Epidermal melanocyte (primary cell): ENCODE measurements around the gene PDLIM4.
A peak's percentile ranks its signal among the peaks of the same experiment; 100 is the strongest.

ENCODE experiments used
- DNase-seq: peaks from one replicate; pipeline ENCODE4 v3.0.0; 2011; ENCODE audit warnings: low spot score; ENCODE audit not compliant: insufficient read length

Gene PDLIM4

DNA sequence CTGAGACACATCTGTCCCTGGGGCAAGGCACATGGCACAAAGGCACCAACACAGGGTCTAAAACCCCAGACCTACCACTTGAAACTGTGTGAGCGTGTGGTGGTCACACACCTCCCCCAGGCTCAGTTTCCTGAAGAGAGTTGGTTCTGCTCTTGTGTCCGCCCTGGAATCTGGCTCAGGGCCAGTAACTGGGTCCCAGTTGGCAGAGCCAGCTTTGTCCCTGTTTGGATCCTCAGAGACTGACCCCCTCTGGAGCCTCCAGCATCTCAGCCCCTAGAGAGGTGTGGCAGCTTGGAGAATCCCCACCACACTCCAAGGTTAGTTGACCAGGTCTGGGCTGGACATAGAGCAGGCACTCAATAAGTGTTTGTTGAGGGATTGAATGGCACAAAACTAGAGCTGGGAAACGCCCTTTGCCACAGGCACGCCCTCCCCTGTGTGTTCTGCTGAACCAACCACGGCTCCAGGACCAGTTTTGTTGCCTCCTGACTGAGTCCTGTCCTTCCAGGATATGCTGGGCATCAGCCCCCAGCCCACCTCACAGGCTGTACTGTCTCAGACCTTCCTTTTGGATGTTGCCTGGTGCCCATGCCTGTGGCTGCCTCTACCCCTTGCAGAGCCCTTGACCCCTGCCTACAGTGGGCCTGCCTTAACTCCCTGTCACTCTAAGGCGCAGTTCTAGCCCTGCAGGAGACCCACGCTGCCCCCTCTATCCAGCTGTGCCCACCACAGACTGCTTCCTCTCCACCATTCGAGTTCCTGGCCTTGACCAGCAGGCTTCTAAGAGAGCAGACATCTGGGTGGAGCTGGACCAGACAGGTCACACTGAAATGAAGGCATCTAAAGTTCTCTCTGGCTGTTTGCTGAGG is 3.8 kb upstream of the PDLIM4 start:
- DNase-seq: no peak

DNA sequence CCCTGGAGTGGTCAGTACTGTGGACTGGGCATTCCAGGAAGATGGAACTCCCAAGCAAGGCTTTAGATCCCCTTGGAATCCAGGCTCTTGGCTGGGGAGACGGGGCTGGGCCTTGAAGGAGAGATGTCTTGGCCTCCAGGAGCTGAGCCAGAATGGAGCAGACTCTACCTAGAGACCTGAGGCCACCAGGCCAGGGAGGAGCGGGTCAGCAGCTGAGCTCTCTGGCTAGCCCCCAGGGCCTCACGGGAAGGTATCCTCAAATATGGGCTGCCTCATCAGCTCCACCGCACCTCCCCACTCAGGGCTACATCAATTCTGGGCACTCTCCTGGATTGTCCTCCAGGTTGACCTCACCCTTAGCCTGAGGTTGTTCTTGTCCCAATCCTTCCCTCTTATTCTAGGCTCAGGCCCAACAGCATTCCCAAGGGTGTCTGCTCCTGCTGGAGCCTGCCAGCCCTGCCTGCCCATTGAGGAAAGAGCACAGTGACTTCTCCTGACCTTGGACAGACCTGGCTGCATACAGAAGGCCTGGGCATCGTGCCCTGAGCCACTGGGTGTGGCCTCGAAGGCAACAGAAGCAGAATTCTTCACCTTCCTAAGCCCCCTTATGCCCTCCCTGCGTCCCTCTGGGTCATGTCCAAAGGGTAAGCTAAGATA is 3.0 kb upstream of the PDLIM4 start:
- DNase-seq: no peak

DNA sequence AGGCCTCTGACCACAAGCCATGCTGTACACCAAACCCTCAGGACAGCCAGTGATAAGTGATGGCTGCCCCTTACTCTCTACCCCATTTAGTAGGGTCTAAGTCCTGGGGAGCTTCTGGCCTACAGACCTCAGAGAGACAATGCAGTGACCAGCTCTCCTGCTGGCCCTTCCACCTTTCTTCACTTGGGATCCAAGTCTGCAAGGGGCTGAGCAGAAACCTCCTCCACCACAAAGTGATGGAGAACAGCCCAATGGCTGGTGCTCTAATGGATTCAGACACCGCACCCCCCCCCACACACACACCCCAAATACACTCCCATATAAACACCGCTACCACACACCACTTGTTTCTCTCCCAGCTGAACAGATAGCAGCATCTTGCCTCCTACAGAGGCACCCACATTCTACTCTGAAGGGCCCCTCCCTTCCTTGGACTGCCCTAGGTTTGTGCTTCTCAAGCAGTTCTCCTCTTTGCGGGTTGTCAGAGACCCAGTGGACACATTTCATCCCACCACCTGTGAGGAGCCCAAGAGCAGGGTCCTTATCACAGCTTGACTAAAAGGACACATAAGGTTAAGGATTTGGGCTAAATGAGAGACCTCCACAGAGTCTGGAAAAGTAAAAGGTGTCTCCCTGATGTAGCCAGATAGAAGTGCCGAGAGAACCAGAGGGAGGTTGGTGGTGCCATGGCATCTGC is 1.3 kb upstream of the PDLIM4 start:
- no peak for DNase-seq

DNA sequence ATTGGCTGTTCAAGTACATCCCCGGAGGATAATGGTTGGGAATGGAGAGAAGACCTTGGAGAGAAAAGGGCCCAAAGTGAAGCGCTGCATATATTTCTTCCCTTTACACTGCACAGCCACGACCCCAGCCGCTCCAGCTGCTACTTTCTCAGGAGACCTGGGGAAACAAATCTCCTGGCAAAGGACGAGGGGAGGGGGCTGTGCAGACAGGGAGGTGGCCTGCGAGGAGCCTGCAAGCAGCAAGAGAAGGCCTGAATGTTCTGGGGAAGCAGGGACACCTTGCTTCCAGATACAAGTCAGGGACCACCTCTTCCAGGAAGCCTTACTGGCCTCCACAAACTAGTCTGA is 739 bp upstream of the PDLIM4 start:
- DNase-seq: no peak

DNA sequence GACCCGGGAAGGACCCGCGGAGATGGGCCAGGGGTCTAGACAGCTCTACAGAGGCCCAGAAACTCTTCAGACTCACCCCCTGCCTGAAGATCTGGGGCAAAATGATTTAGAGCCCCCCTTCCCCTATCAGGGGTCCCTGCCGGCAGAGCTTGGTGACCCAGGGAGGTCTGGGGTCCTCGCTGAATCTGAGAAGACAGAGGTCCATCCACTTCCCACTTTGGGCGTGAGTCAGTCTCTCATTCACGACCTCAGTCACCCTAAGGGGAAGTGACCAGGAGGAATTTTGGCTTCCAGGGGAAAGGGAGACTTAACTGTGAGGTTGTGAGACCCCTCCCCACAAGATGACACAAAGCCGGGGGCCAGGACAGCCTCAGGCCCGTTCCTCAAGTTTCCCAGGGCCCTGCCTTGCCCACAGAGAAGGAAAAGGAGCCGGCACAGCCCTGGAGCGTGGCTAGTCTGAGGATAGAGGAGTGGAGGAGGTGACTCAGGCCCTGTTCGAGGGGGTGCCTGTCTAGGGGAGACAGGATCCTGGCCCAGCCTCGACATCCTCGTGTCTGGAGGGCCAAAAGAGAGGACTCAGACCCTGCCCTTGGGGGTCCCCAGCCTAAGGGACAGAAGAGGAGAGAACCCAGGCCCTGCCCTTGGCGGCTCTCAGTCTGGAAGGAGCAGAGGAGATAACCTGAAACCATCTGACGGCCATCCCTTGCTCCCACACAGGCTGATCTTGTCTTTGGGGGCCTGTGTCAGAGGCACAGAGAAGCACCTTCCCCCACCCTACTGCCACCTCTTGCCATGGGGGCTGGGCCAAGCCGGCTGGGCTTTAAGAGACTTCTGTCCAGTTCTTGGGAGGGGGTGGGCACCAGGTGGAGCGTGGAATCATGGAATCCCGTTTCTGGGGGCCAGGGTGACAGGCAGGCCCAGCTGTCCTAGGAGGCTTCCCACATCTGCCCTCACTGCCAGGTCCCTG is 889 bp downstream of the PDLIM4 start:
- DNase-seq: no peak

DNA sequence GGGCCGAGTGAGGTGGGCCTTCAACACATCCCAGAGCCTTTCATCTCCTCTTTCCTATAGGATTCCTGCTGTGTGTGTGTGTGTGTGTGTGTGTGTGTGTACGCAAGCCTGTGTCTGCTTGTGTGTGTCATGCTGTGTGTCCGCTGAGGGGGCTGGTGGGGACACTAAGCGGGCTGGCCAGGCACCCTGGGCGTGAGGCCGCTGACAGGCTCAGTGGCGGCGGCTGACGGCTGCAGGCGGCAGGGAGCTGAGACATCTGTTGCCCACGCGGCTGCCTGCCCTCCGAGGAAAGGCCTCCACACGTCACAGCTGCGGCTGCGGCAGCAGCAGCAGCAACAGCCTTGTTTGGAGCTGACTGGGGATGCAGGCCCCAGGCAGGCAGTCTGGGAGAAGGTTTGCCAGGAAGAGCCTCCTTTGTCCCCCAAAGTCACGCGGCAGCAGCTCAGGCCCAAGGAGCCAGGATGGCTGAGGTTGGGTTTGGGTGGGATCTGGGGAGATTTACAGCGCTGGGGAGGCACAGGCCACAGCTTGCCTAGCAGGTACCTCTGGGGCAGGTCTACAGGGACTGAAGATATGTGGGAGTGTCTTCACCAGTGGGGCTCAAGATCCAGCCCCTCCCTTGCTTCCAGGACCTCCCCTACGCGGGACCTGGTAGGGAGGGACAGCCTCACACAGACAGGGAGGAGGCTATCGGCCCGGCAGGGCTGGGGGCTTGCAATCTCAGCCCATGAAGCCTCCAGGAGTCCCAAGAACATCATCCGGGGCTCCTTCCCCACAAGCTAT is 1.8 kb downstream of the PDLIM4 start:
- peak; percentile 63 for DNase-seq

DNA sequence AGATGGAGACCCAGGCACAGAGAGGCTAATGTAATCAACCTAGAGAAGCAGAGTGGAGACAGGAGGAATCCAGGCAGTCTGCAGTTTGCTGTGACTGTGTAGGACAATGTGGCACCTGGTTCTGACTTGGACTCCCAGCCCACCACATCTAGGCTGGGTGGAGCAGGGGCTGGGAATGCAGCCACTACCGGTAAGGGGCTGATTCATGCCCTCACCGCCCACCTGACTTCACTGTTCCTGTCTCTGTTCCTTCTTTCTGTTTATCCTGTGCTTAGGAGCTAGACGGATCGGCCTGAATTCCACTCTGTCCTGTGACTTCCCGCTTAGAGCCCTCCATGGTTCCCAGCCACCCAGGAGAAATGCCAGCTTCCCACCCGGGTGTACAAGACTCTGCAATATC is 2.6 kb downstream of the PDLIM4 start:
- no peak for DNase-seq

DNA sequence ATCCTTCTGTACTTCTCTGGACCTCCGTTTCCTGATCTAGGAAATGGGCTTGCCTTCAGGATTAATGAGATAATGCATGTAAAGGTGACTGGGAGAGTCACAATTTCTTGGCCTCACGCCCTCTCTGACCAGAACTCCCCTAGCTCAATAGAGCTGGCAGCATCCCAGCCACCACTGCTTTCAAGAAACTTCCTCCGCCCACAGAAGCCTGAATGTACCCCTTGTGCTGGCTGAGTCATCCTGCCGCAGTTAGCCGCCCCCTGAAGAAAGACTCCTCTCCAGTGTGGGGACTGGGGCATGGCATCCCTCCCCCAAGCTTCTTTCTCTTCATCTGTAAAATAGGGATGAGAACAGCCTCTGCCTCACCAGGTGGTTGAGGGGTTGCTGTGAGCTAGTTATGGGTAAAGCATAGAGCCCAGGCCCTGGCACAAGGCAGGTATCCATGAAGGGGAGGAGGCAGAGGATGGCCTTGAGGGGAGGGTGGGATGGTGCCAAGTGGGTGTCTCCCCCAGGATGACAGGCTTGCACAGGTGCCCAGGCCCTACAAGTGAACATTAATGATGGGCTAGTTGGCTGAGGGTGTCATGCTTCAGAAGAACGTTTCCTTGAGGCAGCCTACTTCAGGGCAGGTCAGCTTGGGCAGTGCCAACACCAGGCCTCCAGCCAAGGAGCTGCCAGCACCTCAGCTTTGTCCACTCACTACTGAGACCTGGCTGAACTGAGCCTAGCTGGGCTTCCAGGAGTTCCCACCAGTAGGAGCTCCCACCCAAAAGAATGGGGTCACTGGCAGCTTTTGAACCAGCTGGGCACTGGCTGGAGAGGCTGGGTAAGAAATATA is 3.4 kb downstream of the PDLIM4 start:
- DNase-seq: peak; percentile 44

DNA sequence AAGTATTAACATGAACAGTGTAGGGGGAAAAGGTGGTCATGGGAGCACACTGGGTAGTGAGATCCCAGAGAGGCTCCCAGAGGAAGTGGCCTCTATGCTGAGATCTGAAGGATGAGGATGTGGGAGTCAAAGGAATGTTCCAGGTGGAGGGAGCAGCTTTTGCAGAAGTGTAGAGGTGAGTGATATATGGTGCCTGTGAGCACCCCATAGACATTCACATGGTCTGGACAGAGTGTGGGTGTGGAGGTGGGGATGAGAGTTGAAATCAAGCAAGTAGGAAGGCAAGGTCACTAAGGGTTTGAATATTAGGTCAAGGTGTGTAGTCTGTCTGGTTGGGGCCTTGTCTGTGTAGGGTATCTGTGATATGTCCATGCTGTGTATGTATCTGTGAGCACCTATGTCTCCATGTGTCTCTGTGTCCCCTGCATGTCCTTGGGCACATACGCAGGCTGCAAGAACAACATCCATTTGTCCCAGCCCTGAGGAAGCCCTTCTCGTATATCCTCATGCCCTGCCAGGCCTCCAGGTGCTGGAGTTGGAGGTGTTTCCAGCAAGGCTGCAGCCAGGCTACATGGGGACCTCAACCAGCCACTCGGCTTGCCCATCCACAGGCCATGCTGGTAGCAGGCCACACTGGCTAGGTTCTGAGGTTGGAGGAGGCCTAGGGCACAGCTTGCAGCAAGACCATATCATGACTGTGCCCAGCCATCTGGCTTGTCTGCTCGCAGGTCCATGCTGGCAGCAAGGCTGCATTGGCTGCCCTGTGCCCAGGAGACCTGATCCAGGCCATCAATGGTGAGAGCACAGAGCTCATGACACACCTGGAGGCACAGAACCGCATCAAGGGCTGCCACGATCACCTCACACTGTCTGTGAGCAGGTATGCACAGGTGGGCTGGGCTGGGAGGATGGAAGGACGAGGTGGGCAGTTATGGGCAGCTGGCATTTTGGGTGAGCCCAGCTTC is 4.7 kb downstream of the PDLIM4 start:
- no peak for DNase-seq

DNA sequence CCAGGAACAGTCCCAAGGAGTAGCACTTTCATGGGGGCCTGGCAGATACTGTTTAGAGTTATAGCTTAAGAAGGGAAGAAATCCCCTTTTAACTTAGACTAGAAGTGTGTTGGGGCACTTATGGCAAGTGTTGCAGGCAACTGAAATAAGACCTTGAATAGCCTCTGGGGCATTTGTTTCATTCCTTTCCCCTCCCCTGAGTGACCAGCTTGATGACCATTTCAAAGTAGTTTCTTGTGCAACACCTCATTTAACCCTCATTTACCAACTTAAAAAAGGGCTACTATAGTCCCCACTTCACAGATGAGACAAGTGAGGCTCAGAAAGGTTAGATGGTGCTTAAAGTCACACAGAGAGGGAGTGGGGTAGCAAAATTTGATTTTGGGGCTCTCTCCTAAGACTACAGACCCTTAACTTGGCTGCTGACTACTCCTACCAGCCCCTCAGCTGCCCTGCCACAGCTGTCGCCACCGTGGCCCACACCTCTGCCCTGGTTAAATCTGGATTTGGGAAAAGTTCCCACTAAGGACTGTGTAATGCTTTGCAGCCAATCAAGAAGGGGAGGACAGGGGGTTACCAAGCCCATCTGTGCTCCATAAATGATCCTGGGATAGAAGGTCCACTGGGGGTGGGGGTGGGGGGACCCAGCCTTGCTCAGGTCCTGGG is 5.5 kb downstream of the PDLIM4 start:
- no peak for DNase-seq

DNA sequence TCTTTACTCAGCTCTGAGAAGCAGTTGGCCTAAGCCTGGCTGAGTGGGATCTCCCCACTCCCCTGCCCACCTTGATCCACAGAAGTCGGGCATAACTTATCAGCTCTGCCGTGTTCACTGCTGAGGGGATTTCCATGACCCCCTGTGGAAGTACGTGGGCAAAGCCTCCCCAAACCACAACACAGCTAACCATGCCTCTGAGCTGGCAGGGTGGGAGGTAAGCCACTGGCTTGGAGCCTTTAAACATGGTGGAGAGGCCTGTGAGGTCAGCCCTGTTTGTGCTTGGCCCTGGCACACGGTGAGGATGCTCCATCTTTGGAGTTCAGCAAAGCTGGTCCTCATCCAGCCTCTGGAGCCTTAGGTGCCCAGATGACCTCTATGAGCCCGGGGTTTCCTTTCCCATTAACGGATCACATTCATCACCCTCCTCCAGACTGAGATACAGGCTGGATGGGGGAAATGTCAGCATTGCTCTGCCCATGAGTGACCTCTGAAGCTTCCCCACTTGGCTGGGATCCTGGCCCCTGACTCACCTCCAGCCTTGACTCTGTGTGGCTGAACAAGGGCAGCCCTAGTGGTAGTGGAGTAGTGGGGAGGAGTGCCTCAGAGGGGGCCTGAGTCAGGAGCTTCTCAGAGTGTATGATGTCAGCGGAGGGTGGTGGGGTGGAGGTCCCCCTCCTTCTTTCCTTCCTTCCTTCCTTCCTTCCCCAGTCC is 6.2 kb downstream of the PDLIM4 start:
- DNase-seq: no peak

DNA sequence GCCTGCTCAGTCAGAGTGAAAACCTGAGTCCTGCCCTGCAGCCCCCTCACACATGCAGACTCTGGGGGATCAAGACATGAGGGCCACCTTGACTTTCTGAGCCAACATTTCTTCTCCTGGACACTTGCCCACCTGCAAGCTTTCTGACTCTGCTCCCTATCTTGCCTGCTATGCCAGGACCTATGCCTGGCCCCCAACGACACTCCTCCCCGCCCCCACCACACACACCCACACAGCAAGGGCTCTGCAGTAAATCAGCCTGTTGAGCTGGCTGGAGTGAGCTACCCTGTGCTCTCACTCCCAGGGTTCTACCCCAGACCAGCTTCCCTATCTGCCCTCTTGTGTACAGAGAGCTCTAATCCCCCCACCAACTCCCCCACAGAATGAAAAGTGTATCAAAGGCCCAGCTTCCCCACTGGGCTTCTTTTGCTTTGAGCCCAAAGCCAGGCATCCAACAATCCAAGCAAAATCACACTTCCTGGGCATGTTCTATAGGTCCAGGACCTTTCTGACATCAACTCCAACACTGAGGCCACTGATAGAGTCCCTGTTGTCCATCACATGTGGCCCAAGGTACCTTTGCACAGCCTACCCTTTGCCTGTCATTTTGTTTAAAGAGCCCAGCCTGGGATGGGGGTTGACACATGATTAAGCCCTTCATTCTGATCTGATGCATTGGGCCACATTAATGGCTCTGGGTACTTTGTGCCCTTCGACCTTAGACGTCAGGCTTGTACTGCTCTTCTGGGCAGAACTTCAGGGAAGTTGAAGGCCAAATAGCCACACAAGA is 7.2 kb downstream of the PDLIM4 start:
- DNase-seq: no peak

DNA sequence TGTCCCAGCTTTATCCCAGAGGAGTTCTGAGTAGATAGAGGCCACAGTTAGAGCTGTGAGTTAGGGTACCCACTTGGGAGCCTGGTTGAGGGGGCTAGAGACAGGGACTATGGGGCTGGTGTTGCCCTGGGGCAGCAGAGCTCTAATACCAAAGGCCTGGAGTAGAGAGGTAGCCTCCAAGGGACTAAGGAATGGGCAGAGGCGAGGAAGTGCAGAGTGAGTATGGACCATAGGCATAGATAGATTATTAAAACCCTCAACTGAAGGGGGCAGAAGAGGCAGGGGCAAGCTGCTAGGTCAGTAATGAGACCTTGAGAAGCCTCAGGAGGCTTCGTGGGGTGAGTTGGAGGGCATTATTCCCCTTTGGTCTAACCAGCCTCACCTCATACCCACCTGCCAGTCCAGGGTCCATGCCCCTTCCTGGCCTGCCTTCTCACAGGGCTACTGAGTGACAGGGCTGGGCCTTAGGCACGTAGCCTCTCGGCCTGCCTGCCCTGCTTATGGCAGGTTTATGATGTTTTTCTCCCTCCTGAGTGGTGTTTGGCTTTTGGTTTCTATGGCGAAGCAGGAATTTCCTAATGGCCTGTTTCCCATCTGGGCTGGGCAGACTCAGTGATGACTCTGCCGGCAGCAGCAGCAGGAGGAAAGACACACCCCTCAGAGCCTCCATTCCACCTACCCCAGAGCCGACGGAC is 8.0 kb downstream of the PDLIM4 start:
- peak; percentile 74 for DNase-seq

DNA sequence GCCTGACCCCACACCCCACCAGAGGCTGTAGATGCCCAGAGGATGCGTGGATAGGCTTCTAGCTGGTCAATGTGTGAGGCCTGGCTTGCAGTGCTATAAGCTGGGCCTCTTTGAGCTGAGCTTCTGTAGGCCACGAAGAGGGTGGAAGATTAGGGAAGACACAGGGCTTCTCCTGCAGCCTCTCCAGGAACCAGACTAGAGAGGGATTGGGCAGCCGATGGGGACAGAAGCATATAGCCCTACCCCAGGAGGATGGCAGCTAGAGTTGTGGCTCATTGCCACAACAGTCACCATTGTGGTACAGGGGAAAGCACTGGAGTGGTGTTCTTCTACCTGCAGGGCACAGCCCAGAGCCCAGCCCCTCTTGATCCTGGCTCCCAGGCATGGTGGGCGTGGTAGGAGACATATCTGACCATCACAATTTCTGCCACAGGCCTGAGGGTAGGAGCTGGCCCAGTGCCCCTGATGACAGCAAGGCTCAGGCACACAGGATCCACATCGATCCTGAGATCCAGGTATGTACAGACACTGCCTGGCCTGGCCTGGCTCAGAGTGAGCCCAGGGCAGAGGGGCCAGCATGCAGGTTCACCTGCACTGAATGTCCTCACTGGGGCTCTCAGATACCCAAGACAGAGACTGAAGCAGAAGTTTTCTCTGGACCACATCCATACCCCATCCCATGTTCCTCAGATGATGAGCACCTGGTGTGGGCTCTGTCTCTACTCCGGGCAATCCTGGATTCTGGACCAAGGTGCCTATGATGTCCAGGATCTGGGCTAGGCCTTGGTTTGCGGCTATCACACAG is 8.7 kb downstream of the PDLIM4 start:
- no peak for DNase-seq

DNA sequence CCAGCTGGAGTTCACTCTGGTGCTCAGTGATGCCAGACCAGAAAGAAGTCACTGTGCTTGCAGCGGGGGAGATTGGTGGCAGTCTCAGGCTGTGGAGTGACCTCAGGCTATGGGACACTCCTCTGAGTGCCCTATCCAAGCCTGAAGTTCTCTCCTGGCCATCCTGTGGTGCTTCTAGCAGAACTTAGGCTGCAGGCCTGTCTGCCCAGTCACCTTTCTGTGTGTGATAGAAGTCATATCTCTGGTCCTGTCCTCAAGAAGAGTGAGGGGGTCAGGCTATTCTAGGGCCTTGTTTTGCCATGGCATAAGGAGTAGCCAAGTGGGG is 9.3 kb downstream of the PDLIM4 start:
- DNase-seq: no peak
